Esophagus squamous epithelium (tissue), 5 donors: ENCODE data around the gene PTGER2. TPM values are rescaled to one million over a fixed set of nuclear protein-coding genes. Genes with fewer than 3 reads are reported as not detected.

Experiments used
- DNase-seq: peaks from one replicate; lab custom pipeline; 2025; lab: John Stamatoyannopoulos, UW
- H3K27ac ChIP-seq, 4 donors: fragments of 200-600 bp; sonication (generic); one replicate each; pipeline ENCODE4 v1.5.1; 2016 to 2019; ENCODE audit warnings: mild to moderate bottlenecking in 1 of 4
- H3K27me3 ChIP-seq, 4 donors: fragments of 200-600 bp; sonication (generic); 1 replicate in 3 of 4; 2 replicates in 1 of 4; pipeline versions ENCODE4 v1.5.1 to v1.6.0; 2017 to 2021; ENCODE audit warnings: antibody characterized with exemption in 1 of 4
- H3K36me3 ChIP-seq, 3 donors: fragments of 200-600 bp; sonication (generic); one replicate each; pipeline ENCODE4 v1.5.1; 2016 to 2019
- H3K4me1 ChIP-seq, 3 donors: fragments of 200-600 bp; sonication (generic); one replicate each; pipeline ENCODE4 v1.5.1; 2017 to 2019
- H3K4me3 ChIP-seq, 4 donors: fragments of 200-600 bp; sonication (generic); 1 replicate in 3 of 4; 2 replicates in 1 of 4; pipeline ENCODE4 v1.5.1; 2016 to 2019; ENCODE audit warnings: mild to moderate bottlenecking in 2 of 4, moderate library complexity in 1 of 4
- H3K9me3 ChIP-seq, 3 donors: fragments of 200-600 bp; sonication (generic); one replicate each; pipeline ENCODE4 v1.5.1; 2016 to 2019
- CTCF ChIP-seq, 6 experiments: fragments of 450-650 bp in 4 of 6; fragments of 200-600 bp in 2 of 6; sonication (generic) in 2 of 6; IDR thresholded peaks; one replicate each; pipeline ENCODE4 v1.5.1; 2016 to 2019; ENCODE audit warnings: antibody characterized with exemption in 6 of 6, mild to moderate bottlenecking in 4 of 6, moderate library complexity in 4 of 6
- POLR2A ChIP-seq, 4 donors: fragments of 450-650 bp; IDR thresholded peaks; one replicate each; pipeline ENCODE4 v1.6.1; 2017; ENCODE audit warnings: antibody characterized with exemption in 4 of 4, mild to moderate bottlenecking in 4 of 4, moderate library complexity in 3 of 4
- WGBS, 2 donors: methylation state at CpG; one replicate each; pipeline ENCODE4 v1.1.5; 2018; 5-methylcytosine and 5-hydroxymethylcytosine counted together
- intact Hi-C: fragments of 100-400 bp; cut with DNase I; formaldehyde crosslinking; loops from one replicate; pipeline ENCODE4 v1.15.0; 2022
- total RNA-seq, 4 donors: library from RNA; depleted of rRNA; stranded (reverse); fragments of >200 nt; gene quantifications; one replicate each; pipeline ENCODE4 v1.1.0, GENCODE V29; 2016
- donor health status: DM: yes; HTN: yes; CAD: no.

PTGER2 gene
- total RNA-seq, 4 donors from 2014 or later = 0.31 to 2.5 (median 1.1) TPM; not detected in 1

DNA sequence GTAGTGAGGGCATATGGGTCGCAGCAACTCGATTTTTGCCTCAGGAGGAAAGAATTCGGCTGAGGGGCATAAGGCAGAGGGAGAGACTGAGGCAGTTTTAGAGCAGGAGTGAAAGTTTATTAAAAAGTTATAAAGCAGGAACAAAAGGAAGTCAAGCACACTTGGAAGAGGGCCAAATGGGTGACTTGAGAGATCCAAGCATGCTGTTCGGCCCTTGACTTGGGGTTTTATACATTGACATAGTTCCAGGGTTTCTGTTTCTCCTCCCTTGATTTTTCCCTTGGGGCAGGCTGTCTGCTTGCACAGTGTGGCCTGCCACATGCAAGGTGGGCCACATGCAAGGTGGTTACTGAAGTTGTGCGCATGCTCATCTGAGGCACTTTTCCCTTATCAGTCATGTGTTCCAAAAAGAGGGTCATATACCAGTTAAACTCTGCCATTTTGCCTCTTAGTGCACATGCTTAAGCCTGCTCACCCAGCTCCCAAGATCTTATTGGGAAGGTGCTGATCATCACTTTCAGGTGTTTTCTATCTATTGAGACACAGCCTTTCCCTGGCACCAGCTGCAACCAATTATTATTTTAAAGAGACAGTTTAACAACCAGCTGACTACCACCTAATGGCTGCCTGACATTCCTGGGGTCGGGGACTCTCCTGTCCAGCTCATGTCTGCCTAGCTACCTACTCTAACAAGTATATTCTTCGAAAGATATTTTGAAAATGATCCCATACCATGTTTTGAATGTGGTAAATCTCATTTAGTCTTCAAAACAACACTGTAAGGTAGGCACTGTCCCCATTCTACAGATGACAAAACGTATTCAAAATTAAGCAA, 19.9 kb downstream of the PTGER2 start:
- WGBS, 2 donors = 72 to 77% methylated on average over 8 of the region's 8 CpGs
- no peak for DNase-seq

DNA sequence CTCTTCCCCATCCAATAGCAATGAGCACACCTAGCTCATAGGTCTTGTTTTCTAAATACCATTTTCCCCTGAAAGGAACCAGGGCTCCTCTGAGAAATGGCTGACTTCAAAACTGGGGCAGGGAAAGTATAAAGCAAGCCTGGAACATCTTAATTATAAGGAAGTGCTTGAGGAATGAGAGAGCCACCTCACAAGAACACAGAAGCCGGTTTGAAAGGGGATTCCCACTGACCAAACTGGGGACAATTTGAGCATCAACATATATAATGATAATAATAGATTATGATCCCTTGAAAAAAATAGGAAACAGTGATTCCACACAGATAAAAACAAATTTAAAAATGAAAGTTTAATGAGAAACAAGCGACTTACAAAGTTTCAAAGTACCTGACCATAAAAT, 22.1 kb downstream of the PTGER2 start:
- intact Hi-C loops = no loop called here
- H3K4me1 ChIP-seq = no peaks in the 10 kb centered on the region
- no peak overlapping the region for H3K27ac ChIP-seq
- no peaks in the 10 kb centered on the region for H3K36me3 ChIP-seq
- H3K27me3 ChIP-seq = no peaks in the 10 kb centered on the region
- H3K4me3 ChIP-seq = no peak overlapping the region
- TF ChIP-seq CTCF (IDR thresholded peaks at IDR 0.05) = no peak
- H3K9me3 ChIP-seq = no peaks in the 10 kb centered on the region
- 71% methylated on average over 2 of the region's 2 CpGs for WGBS, 2 donors
- DNase-seq = no peak

More for the DNA sequence above, 19.9 kb downstream of the PTGER2 start:
- Histone ChIP-seq H3K9me3 (no peaks in the 10 kb centered on the region), H3K27me3 (no peaks in the 10 kb centered on the region), H3K27ac (no peak overlapping the region), H3K4me1 (no peaks in the 10 kb centered on the region), H3K4me3 (no peak overlapping the region), H3K36me3 (no peaks in the 10 kb centered on the region)
- no peak for TF ChIP-seq CTCF (IDR thresholded peaks at IDR 0.05)
- no peak for TF ChIP-seq POLR2A (IDR thresholded peaks at IDR 0.05)
- intact Hi-C loops = no loop called here

DNA sequence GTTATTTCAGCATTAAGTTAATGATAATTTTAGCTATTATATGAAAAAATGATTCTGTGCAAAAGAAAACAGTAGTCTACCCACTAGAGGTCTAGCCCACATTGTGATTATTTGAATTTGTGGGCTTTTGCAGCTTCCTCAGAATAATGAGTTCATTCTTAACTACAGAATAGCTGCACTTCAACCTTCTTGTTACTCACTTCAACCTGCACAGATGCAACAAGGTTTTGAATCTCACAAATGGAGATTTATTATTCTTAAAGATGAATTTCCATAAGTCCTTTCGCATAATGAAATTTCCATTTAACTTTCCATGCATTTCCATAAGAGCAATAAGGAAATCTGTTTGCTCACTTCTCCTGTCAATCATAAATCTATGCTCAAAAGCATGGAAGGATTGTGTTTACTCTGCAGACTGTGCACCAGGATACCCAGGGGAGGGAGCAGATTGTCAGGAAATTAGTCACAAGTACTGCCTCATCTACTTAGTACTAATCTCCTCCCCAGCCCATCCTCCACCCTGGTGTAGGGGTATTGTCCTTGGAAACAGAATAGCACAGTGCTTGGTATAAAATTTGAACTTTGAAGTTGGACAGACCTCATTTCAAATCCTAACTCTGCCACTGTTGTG, 24.1 kb downstream of the PTGER2 start:
- Histone ChIP-seq H3K4me1 (no peaks in the 10 kb centered on the region), H3K9me3 (no peaks in the 10 kb centered on the region), H3K27me3 (no peaks in the 10 kb centered on the region), H3K4me3 (no peak overlapping the region), H3K36me3 (no peaks in the 10 kb centered on the region), H3K27ac (no peak overlapping the region)
- WGBS, 2 donors = 86 to 93% methylated on average over 1 of the region's 1 CpG
- TF ChIP-seq CTCF (IDR thresholded peaks at IDR 0.05) (no peak), POLR2A (IDR thresholded peaks at IDR 0.05) (no peak)
- intact Hi-C loops = no loop called here
- no peak for DNase-seq

GRCh38 chr14:52339262-52339661, 25.1 kb downstream of the PTGER2 start:
- Histone ChIP-seq H3K27ac (no peak overlapping the region), H3K9me3 (no peaks in the 10 kb centered on the region), H3K4me1 (no peaks in the 10 kb centered on the region), H3K27me3 (no peaks in the 10 kb centered on the region), H3K36me3 (no peaks in the 10 kb centered on the region), H3K4me3 (no peak overlapping the region)
- no peak for DNase-seq
- TF ChIP-seq CTCF (IDR thresholded peaks at IDR 0.05) (no peak), POLR2A (IDR thresholded peaks at IDR 0.05) (no peak)
- WGBS, 2 donors = 82 to 100% methylated on average over 1 of the region's 1 CpG
- intact Hi-C loops = no loop called here
